ENCODE data around the gene SH2D6. TPM values are rescaled to one million over a fixed set of nuclear protein-coding genes. Genes with fewer than 3 reads are reported as not detected.
A peak's percentile ranks its signal among the peaks of the same experiment; 100 is the strongest.

The SH2D6 gene
- total and polyA plus RNA-seq, 2 experiments from 2014 or later = 0.31 TPM; not detected in 1

DNA sequence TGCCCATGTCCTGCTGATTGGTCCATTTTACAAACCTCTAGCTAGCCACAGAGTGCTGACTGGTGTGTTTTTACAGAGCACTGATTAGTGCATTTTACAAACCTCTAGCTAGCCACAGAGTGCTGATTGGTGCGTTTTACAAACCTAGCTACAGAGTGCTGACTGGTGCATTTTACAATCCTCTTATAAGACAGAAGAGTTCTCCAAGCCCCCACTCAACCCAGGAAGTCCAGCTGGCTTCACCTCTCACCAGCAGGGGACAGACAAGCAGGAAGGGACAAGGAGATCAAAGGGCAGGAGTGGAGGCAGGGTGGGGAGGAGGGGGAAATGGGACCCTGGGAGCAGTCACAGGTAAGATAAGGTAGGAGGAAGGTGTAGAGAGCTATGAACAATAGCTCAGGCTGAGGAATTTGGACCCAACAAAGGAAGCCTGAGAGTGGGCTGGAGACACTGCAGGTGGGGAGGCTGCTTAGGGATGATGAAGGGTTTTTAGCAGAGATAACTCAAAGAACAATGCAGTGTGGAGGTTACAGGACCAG lies 37.1 kb downstream of the SH2D6 start:
- Histone ChIP-seq H3K4me2 (ENCODE audit: unreplicated experiment) (no peak overlapping the region), H3F3A (ENCODE audit: insufficient read depth) (peaks cover 13% of the 10 kb centered on the region; the same call in 1 of the 2 replicates), H4K20me1 (ENCODE audit: insufficient read depth) (no peaks in the 10 kb centered on the region), H3K27me3 (replicated peaks; ENCODE audit: insufficient read depth) (no peaks in the 10 kb centered on the region), H3K4me1 (ENCODE audit: insufficient read depth) (peaks cover 17% of the 10 kb centered on the region), H3K36me3 (ENCODE audit: low read depth) (no peaks in the 10 kb centered on the region), H3K9me2 (ENCODE audit: insufficient read depth) (no peaks in the 10 kb centered on the region), H3K9me3 (ENCODE audit: low read depth) (no peaks in the 10 kb centered on the region), H3K79me2 (ENCODE audit: insufficient read depth) (no peaks in the 10 kb centered on the region), H3K4me3 (no peak overlapping the region), H3K27ac (no peak overlapping the region), H2AFZ (no peak overlapping the region), H3K9ac (no peak overlapping the region)
- TF ChIP-seq EZH2 (IDR thresholded peaks at IDR 0.05; ENCODE audit: insufficient read depth, poor library complexity, severe bottlenecking) (no peak), EZH2phosphoT487 (IDR thresholded peaks at IDR 0.05; ENCODE audit: insufficient read depth, low read depth) (no peak)
- 50% methylated on average over 1 of the region's 1 CpG for WGBS, 2 experiments (ENCODE audit: low coverage in 1 of 2, low lambda C conversion rate in 2 of 2, missing lambda C conversion rate in 2 of 2)
- in situ Hi-C loops (cut with MboI) = no loop called here
- no peak for DNase-seq

DNA sequence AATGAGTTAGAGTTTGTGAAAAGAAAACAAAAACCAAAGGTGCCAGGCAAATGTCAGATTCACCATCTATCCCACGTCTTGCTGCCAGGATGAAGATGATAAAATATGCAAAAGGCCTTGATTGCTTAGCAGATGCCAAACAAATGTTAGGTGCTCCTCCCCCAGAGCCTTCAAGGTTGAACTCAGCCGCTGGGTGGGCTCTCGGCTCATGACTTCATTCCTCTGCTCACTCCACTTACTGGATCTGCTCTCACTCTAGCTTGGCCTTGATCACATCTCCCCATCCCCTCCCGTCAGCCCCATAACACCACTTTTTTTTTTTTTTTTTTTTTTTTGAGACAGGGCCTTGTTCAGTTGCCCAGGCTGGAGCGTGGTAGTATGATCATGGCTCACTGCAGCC lies 38.5 kb downstream of the SH2D6 start:
- H3K27ac ChIP-seq = no peak overlapping the region
- H3K27me3 ChIP-seq (replicated peaks; ENCODE audit: insufficient read depth) = no peaks in the 10 kb centered on the region
- no peaks in the 10 kb centered on the region for H4K20me1 ChIP-seq (ENCODE audit: insufficient read depth)
- H3K4me1 ChIP-seq (ENCODE audit: insufficient read depth) = peaks cover 17% of the 10 kb centered on the region
- H3K4me3 ChIP-seq = no peak overlapping the region
- in situ Hi-C loops (cut with MboI) = no loop called here
- DNase-seq = no peak
- no peak overlapping the region for H3K4me2 ChIP-seq (ENCODE audit: unreplicated experiment)
- H3K9me2 ChIP-seq (ENCODE audit: insufficient read depth) = no peaks in the 10 kb centered on the region
- H3K79me2 ChIP-seq (ENCODE audit: insufficient read depth) = no peaks in the 10 kb centered on the region
- H3F3A ChIP-seq (ENCODE audit: insufficient read depth) = peaks cover 13% of the 10 kb centered on the region; the same call in 1 of the 2 replicates
- H3K9ac ChIP-seq = no peak overlapping the region
- 64 to 66% methylated on average over 5 of the region's 5 CpGs for WGBS, 2 experiments (ENCODE audit: low coverage in 1 of 2, low lambda C conversion rate in 2 of 2, missing lambda C conversion rate in 2 of 2)
- H2AFZ ChIP-seq = no peak overlapping the region
- no peaks in the 10 kb centered on the region for H3K36me3 ChIP-seq (ENCODE audit: low read depth)
- no peak for TF ChIP-seq EZH2 (IDR thresholded peaks at IDR 0.05; ENCODE audit: insufficient read depth, poor library complexity, severe bottlenecking)
- TF ChIP-seq EZH2phosphoT487 (IDR thresholded peaks at IDR 0.05; ENCODE audit: insufficient read depth, low read depth) = no peak
- no peaks in the 10 kb centered on the region for H3K9me3 ChIP-seq (ENCODE audit: low read depth)

DNA sequence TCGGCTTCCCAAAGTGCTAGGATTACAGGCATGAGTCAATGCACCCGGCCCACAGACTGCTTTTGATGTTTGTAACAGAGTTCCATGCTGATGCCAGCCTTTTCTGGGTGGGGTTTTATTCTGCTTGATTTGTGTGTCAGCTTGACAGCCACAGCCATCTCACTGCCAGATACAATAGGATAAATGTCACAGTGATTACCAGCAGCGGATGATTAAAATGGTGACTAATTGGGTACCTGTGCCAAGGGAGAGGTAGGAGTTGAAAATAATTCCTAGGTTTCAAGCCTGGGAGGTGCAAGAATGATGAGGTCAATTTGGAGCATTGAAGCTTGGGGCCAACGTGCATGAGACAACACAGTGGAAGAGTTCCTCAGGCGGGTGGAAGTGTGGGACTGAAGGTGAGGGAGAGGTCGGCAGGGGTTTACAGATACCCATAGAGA lies 39.4 kb downstream of the SH2D6 start:
- peaks cover 13% of the 10 kb centered on the region; the same call in 1 of the 2 replicates for H3F3A ChIP-seq (ENCODE audit: insufficient read depth)
- H3K79me2 ChIP-seq (ENCODE audit: insufficient read depth) = no peaks in the 10 kb centered on the region
- H3K9me3 ChIP-seq (ENCODE audit: low read depth) = no peaks in the 10 kb centered on the region
- in situ Hi-C loops (cut with MboI) = no loop called here
- H3K4me3 ChIP-seq = no peak overlapping the region
- no peaks in the 10 kb centered on the region for H3K9me2 ChIP-seq (ENCODE audit: insufficient read depth)
- peaks cover 17% of the 10 kb centered on the region for H3K4me1 ChIP-seq (ENCODE audit: insufficient read depth)
- WGBS, 2 experiments (ENCODE audit: low coverage in 1 of 2, low lambda C conversion rate in 2 of 2, missing lambda C conversion rate in 2 of 2) = 27% methylated on average over 6 of the region's 6 CpGs
- no peak overlapping the region for H3K4me2 ChIP-seq (ENCODE audit: unreplicated experiment)
- H3K27me3 ChIP-seq (replicated peaks; ENCODE audit: insufficient read depth) = no peaks in the 10 kb centered on the region
- no peak overlapping the region for H3K9ac ChIP-seq
- H3K36me3 ChIP-seq (ENCODE audit: low read depth) = no peaks in the 10 kb centered on the region
- DNase-seq = peak; percentile 75
- TF ChIP-seq EZH2phosphoT487 (IDR thresholded peaks at IDR 0.05; ENCODE audit: insufficient read depth, low read depth) (no peak), EZH2 (IDR thresholded peaks at IDR 0.05; ENCODE audit: insufficient read depth, poor library complexity, severe bottlenecking) (no peak)
- no peaks in the 10 kb centered on the region for H4K20me1 ChIP-seq (ENCODE audit: insufficient read depth)
- H2AFZ ChIP-seq = no peak overlapping the region
- H3K27ac ChIP-seq = peak overlapping the region; percentile 13; the same call in 1 of the 2 replicates

DNA sequence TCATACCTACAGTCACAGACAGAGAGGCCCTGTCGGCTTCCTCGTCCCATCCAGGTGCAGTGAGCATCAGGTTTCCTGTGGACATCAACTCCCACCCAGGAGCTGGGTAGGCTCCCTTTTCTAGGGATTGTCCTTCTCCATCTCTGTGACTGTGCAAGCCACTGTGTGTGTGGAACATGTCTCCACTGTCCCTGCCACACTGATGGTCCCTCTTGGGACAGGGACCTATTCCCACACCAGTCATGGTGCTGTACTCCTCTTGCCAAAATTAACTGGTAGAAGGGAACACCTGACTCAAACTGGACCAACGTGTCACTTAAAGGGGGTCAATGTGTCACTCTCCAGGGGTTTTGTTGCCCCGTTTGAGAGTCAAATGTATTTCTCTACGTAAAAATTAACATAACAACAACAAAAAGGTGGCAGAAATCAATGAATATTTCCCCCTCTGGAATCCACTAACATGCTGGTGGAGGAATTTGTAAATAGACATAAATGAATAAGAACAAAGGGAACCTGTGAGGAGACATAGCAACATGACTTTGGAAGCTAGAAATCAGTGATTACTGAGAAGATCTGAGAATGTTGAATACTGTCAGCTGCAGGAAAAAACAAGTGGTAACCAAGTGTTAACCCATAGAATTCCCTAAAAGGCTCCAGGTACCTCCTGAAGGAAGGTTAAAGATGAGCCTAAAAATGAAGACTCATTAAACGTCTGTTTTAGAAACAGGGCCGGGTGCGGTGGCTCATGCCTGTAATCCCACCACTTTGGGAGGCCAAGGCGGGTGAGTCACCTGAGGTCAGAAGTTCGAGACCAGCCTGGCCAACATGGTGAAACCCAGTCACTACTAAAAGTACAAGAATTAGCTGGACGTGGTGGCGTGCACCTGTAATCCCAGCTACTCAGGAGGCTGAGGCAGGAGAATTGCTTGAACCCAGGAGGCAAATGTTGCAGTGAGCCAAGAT lies 40.4 kb downstream of the SH2D6 start:
- no peak overlapping the region for H2AFZ ChIP-seq
- no peak overlapping the region for H3K4me3 ChIP-seq
- no peaks in the 10 kb centered on the region for H3K9me3 ChIP-seq (ENCODE audit: low read depth)
- in situ Hi-C loops (cut with MboI) = no loop called here
- H3K79me2 ChIP-seq (ENCODE audit: insufficient read depth) = no peaks in the 10 kb centered on the region
- H4K20me1 ChIP-seq (ENCODE audit: insufficient read depth) = no peaks in the 10 kb centered on the region
- no peaks in the 10 kb centered on the region for H3K27me3 ChIP-seq (replicated peaks; ENCODE audit: insufficient read depth)
- H3F3A ChIP-seq (ENCODE audit: insufficient read depth) = peaks cover 13% of the 10 kb centered on the region; the same call in 1 of the 2 replicates
- DNase-seq = peak; percentile 31
- peak overlapping the region; percentile 13; the same call in 1 of the 2 replicates for H3K27ac ChIP-seq
- WGBS, 2 experiments (ENCODE audit: low coverage in 1 of 2, low lambda C conversion rate in 2 of 2, missing lambda C conversion rate in 2 of 2) = 62 to 68% methylated on average over 12 of the region's 12 CpGs
- H3K36me3 ChIP-seq (ENCODE audit: low read depth) = no peaks in the 10 kb centered on the region
- H3K4me1 ChIP-seq (ENCODE audit: insufficient read depth) = peaks cover 17% of the 10 kb centered on the region
- H3K9me2 ChIP-seq (ENCODE audit: insufficient read depth) = no peaks in the 10 kb centered on the region
- no peak overlapping the region for H3K4me2 ChIP-seq (ENCODE audit: unreplicated experiment)
- TF ChIP-seq EZH2phosphoT487 (IDR thresholded peaks at IDR 0.05; ENCODE audit: insufficient read depth, low read depth) (no peak), EZH2 (IDR thresholded peaks at IDR 0.05; ENCODE audit: insufficient read depth, poor library complexity, severe bottlenecking) (no peak)
- no peak overlapping the region for H3K9ac ChIP-seq

Measured in GM23248 (cell line).